HG02885 (cell line): ENCODE measurements around the gene SRP72.

Experiments
- ATAC-seq: cut with Tn5 transposase; IDR thresholded peaks from one replicate; pipeline ENCODE4 v1.9.1; 2021; ENCODE audit warnings: mild to moderate bottlenecking; ENCODE audit not compliant: unreplicated experiment, poor library complexity

SRP72 gene

GRCh38 chr4:56535915-56536314 is 68.5 kb downstream of the SRP72 start:
- ATAC-seq, result no peak

- ATAC-seq, result no peak
Observed at GRCh38 chr4:56537147-56537546, 69.7 kb downstream of the SRP72 start.

DNA sequence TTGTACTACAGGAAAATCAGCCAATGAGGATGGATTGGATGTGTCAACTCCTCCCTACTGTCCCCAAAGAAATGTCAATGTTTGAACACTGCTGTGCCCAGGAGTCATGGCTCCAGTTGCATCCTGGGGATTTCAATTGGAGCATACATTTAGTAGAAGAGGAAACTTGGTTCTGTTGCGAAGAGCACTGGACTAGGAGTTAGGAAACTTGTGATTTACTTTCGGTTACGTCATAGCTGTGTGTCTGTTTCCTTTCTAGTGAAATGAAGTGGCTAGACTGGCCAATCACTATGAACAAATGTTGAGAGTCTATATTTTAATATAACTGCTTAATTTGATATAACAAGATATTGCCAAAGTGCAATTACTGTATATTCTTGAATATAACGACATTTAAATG is 73.4 kb downstream of the SRP72 start:
- ATAC-seq, result no peak

DNA sequence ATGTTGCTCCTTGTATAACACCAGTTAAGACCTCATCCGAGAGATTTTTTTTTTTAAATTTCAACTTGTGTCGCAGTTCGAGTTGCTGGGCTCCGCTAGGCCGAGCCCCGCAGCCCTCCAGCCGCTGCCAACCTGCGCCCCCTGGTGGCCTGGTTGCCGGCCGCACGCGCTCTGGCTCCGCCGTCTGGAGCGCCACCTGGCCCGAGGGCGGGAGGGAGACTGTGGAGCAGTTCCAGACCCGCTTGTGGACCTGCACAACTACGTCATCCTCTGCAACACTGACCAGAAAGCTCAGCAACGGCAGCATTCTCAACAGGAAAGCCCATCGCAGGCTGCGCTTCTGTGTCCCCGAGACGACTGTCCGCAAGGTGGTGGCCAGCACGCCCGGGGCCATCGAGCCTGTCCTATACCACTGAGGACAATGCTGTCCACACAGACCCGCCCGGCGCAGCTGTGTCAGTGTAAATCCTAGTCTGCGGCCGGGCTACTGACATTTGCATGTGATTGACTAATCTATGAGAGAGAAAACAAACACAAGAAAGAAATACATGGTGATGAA is 77.2 kb downstream of the SRP72 start:
- peak; percentile 99 for ATAC-seq

DNA sequence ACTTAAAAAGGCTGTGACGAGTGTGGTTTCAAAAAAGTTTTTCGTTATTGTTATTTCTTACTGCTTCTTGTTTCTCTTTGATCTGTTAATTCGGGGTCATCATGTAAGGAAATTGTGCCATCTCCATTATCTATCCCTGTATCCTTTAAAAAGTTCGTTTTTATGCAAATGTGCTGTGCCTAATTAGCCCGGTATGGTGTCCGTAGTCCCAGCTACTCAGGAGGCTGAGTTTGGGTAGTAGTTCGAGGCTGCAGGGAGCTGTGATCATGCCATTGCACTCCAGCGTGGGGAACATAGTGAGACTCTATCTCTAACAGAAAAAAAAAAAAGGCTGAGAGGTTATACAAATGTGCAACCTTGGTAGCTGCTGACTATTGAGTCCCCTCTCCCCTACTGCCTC is 83.2 kb downstream of the SRP72 start:
- ATAC-seq, result no peak

DNA sequence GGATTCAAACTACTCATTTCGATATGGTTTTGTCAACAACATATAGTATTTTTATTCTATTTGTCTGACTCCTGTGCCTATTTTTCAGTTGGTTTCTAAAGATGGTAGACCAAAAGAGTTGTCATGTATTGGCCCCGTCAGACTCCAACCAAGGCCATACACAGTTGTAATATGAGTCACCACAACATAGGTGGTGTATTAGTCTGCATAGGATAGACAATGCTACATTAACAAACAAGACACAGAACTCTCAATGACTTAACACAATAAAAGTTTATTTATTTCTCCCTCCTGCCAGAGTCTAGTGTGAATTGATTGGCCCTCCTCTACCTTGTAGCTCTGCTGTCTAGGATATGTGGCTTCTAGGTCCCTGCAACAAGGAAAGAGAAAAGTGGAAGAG is 84.1 kb downstream of the SRP72 start:
- no peak for ATAC-seq

DNA sequence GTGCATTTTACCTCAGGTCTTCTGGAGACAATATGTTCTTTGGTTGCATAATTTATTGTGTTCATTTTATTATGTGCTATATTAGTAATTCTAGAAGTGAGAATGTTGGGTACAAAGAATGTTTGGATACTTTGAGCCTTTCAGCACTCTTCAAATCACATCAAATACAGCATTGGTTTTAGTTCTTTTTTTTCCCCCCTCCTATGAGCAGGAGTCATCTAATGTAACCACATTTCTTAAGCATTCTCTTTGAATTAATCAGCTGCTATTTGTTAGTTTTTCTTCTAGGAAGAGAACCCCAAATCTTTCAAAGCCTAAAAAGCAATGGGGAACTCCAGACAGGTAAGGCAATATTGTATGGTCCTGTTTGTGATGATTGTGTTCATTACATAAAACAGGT is 84.9 kb downstream of the SRP72 start:
- no peak for ATAC-seq
